ENCODE results near the gene EML2.
A peak's percentile ranks its signal among the peaks of the same experiment; 100 is the strongest.

Gene EML2

DNA sequence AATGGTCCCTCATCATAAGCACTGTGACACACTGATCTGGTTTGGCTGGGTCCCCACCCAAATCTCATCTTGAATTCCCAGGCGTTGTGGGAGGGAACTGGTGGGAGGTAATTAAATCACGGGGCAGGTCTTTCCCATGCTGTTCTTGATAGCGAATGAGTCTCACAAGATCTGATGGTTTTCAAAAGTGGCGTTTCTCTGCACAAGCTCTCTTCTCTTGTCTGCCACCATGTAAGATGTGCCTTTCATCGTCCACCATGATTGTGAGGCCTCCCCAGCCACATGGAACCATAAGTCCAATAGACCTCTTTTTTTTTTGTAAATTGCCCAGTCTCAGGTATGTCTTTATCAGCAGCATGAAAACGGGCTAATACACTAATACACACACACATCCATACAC, 30.2 kb downstream of the EML2 start:
- H3K4me3 ChIP-seq (ENCODE audit: low read length), result no peak overlapping the region
- H3K9me3 ChIP-seq (ENCODE audit: control insufficient read depth, low read depth, low read length), result no peaks in the 10 kb centered on the region
- no peaks in the 10 kb centered on the region for H3K27me3 ChIP-seq (ENCODE audit: control insufficient read depth, insufficient read depth, low read length)
- H3K27ac ChIP-seq (ENCODE audit: low read length), result no peak overlapping the region
- H3K9ac ChIP-seq (ENCODE audit: low read length), result no peak overlapping the region
- no peaks in the 10 kb centered on the region for H3K4me1 ChIP-seq (ENCODE audit: control insufficient read depth, low read depth, low read length)
- peaks cover 6% of the 10 kb centered on the region for H3K36me3 ChIP-seq (ENCODE audit: control insufficient read depth, low read depth, low read length)

DNA sequence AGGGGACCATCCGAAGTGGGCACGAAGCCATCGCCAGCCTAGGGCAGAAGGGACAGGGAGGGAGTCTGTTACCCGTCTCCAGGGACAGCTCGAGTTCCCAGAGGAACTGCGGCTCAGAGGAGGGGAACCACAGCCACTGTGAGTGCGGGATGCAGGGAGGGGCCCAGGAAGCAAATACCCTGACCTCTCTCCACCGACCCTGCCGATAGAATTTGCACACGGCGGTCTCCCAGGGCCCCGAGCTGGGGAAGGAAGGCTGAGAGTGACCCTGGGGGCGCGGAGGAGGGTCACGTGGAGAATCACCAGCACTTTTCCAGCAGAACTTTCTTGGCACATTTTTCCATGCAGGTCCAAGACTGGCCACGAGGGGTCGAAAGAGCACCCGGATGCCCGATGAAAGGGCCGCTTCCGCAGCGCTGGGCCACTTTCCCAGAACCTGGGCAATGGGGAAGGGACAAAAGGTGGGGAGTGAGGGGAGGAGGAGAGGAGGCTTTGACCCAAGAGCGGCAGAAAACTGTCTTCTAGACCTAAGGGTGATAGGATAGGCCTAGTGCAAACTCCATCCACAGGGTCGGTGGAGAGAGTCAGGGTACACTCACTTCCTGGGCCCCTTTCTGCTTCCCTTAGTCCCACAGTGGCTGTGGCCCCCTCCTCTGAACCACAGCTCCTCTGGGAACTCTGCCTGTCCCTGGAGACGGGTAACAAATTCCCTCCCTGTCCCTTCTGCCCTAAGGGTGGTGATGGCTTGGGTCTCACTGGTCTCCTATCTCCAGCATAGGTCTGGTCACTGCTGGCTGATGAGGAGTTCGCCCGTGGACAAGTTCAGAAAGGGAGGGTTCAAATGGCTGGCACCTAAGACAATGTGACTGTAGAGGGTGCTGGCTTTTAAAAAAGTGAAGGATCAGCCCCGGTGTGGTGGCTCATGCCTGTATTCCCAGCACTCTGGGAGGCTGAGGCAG, 31.8 kb downstream of the EML2 start:
- Histone ChIP-seq H3K9me3 (ENCODE audit: control insufficient read depth, low read depth, low read length) (no peaks in the 10 kb centered on the region), H3K4me1 (ENCODE audit: control insufficient read depth, low read depth, low read length) (no peaks in the 10 kb centered on the region), H3K27ac (ENCODE audit: low read length) (no peak overlapping the region), H3K27me3 (ENCODE audit: control insufficient read depth, insufficient read depth, low read length) (peaks cover 10% of the 10 kb centered on the region), H3K4me3 (ENCODE audit: low read length) (peak overlapping the region; percentile 67), H3K36me3 (ENCODE audit: control insufficient read depth, low read depth, low read length) (no peaks in the 10 kb centered on the region), H3K9ac (ENCODE audit: low read length) (peak overlapping the region; percentile 59)

DNA sequence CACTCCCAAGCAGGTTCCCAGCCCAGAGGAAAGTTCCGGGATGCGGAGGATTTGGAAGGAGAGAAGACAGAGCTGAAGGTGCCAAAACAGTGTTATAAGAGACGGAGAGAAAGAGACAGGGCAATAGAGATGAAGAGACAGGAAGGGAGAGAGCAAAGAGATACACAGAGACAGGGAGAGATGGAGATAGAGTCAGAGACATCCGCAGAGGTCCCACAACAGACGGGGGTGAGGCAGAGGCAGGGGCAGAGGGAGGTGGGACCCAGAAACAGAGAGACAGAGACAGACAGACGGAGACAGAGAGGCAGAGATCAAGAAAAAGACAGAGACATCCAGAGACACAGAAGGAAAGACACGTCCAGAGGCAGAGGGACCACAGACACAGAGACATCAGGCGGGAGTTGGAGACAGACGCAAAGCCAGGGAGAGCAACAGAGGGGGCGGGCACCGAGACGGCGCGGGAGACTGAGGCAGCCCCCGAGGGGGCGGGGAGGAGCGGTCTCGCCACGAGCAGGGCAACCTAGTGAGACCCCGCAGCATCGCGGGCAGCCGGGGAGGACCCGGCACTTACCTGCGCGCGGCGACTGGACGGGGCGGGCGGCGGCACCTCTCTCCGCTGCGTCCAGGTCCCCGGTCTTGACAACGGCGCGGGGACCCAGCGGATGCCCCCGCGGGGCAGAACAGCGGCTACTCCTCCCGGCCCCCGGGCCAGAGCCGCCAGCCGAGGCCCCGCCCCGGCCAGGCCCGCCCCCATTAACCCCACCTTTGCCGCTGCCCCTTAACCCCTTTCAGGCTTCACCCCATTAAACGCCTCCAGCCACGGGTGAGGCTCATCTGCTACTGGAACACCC, 37.4 kb downstream of the EML2 start, which contains the start of gene GPR4:
GPR4 (minus strand) TSS at position 689 of the 851 bp plus-strand sequence. CDS start 10,346 bp downstream, outside the sequence.
- no peaks in the 10 kb centered on the region for H3K9me3 ChIP-seq (ENCODE audit: control insufficient read depth, low read depth, low read length)
- peaks cover 25% of the 10 kb centered on the region for H3K4me1 ChIP-seq (ENCODE audit: control insufficient read depth, low read depth, low read length)
- no peak within 1 kb of the TSS for H3K9ac ChIP-seq (ENCODE audit: low read length)
- peak within 1 kb of the TSS; percentile 31 for H3K4me3 ChIP-seq (ENCODE audit: low read length)
- no peaks in the 10 kb centered on the region for H3K36me3 ChIP-seq (ENCODE audit: control insufficient read depth, low read depth, low read length)
- peaks cover 65% of the 10 kb centered on the region for H3K27me3 ChIP-seq (ENCODE audit: control insufficient read depth, insufficient read depth, low read length)
- H3K27ac ChIP-seq (ENCODE audit: low read length), result no peak within 1 kb of the TSS

DNA sequence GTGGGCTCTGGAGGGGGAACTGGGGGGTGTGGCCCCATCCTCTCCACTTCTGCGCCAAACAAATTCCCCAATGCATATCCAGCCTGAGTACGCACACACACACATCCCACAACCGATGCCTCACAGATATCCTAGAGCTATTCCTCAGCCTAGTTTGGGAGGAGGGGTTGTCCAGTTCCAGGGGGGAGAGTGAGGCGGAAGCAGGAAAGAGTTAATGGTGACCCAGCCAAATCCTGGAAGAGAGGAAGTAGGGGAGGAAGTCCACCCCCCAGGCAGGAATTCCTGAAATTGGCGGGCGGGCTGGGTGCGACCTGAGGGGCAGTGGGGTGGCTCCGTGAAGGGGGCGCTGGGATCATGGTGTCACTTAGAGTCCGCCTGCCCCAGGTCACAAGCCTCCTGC, 38.1 kb downstream of the EML2 start:
- no peak overlapping the region for H3K4me3 ChIP-seq (ENCODE audit: low read length)
- H3K9me3 ChIP-seq (ENCODE audit: control insufficient read depth, low read depth, low read length), result no peaks in the 10 kb centered on the region
- H3K36me3 ChIP-seq (ENCODE audit: control insufficient read depth, low read depth, low read length), result no peaks in the 10 kb centered on the region
- H3K27ac ChIP-seq (ENCODE audit: low read length), result no peak overlapping the region
- no peak overlapping the region for H3K9ac ChIP-seq (ENCODE audit: low read length)
- H3K4me1 ChIP-seq (ENCODE audit: control insufficient read depth, low read depth, low read length), result peaks cover 25% of the 10 kb centered on the region
- peaks cover 72% of the 10 kb centered on the region for H3K27me3 ChIP-seq (ENCODE audit: control insufficient read depth, insufficient read depth, low read length)

DNA sequence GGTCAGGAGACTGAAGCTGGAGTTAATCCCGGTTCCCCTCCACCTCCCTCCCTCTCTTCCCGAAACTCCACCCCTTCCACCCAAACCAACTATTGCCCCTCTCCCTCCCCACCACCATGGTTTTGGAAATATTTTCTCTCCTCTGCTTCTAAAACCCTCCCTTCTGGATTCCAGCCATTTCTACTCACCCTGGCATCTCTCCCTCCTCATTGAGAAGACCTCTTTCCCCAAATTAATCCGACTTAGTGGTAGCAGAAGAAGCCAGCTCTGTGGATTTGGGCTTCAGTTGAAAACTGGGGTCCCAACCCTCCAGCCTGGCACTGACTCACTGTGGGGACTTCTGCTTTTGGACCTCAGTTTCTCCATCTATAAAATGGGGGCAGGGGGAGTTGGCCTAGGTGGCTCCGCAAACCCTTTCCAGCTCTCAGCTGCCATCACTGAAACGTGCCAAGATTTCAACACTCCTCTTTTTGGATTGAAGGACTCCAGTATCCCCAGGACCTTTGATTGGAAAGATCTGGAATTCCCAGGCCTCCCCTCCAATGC, 38.8 kb downstream of the EML2 start:
- Histone ChIP-seq H3K27ac (ENCODE audit: low read length) (no peak overlapping the region), H3K4me3 (ENCODE audit: low read length) (peak overlapping the region; percentile 17), H3K36me3 (ENCODE audit: control insufficient read depth, low read depth, low read length) (no peaks in the 10 kb centered on the region), H3K9me3 (ENCODE audit: control insufficient read depth, low read depth, low read length) (no peaks in the 10 kb centered on the region), H3K27me3 (ENCODE audit: control insufficient read depth, insufficient read depth, low read length) (peaks cover 72% of the 10 kb centered on the region), H3K4me1 (ENCODE audit: control insufficient read depth, low read depth, low read length) (peaks cover 25% of the 10 kb centered on the region), H3K9ac (ENCODE audit: low read length) (no peak overlapping the region)

DNA sequence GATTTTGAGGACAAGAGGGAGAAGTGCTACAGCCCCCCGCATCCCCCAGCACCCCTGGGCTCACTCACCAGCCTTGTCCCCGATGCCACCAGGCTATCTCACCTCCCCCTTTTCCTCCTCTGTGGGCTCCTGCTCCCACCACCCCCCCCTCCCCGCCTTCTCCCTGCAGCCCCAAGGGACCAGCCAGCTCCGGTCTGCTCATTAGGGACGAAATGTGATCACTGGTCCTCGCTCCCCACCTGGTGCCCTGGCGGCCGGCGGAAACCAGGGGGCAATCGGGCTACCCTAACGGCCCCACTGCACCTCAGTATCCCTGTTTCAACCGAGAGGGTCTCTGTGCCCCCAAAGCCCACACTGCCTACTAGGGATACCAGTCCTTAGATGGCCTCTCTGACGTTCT, 39.9 kb downstream of the EML2 start:
- H3K4me1 ChIP-seq (ENCODE audit: control insufficient read depth, low read depth, low read length), result peaks cover 25% of the 10 kb centered on the region
- H3K9me3 ChIP-seq (ENCODE audit: control insufficient read depth, low read depth, low read length), result no peaks in the 10 kb centered on the region
- H3K27ac ChIP-seq (ENCODE audit: low read length), result no peak overlapping the region
- no peaks in the 10 kb centered on the region for H3K36me3 ChIP-seq (ENCODE audit: control insufficient read depth, low read depth, low read length)
- peaks cover 72% of the 10 kb centered on the region for H3K27me3 ChIP-seq (ENCODE audit: control insufficient read depth, insufficient read depth, low read length)
- peak overlapping the region; percentile 72 for H3K4me3 ChIP-seq (ENCODE audit: low read length)
- no peak overlapping the region for H3K9ac ChIP-seq (ENCODE audit: low read length)

DNA sequence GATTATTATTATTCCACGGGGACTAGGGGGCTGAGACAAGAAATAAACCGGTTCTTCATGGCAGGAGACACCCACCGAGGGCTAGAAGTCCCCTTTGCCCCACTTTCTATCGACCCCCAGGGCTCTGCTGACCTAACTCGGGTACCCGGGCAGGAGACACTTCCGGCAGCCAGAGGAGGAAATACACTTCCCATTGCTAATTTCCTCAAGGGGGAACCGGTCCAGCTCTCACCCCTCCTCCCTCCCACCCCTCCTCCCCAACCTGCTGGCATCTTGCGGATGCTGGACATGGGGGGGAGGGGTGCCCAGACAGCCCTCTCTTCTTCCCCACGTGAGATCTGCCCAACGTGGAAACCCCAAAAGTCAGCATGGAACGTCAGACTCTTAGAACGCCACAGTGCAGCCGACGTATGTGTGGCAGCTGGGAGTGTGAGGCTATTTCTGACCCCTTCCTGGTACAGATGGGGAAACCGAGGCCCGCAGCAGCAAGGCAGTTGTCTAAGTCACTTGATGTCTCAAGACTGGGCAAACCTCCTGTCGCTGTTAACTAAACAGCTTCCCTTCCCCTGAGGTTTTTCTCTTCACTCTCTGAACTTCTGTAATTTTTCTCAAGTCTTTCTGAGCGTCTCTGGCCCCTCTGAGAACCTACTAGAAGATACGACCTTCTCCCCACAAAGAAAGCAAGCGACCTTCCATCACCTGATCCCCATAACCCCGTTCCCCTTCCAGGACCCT, 40.8 kb downstream of the EML2 start:
- no peak overlapping the region for H3K27ac ChIP-seq (ENCODE audit: low read length)
- H3K4me3 ChIP-seq (ENCODE audit: low read length), result peak overlapping the region; percentile 72
- no peak overlapping the region for H3K9ac ChIP-seq (ENCODE audit: low read length)
- H3K27me3 ChIP-seq (ENCODE audit: control insufficient read depth, insufficient read depth, low read length), result peaks cover 72% of the 10 kb centered on the region
- no peaks in the 10 kb centered on the region for H3K36me3 ChIP-seq (ENCODE audit: control insufficient read depth, low read depth, low read length)
- H3K4me1 ChIP-seq (ENCODE audit: control insufficient read depth, low read depth, low read length), result peaks cover 25% of the 10 kb centered on the region
- no peaks in the 10 kb centered on the region for H3K9me3 ChIP-seq (ENCODE audit: control insufficient read depth, low read depth, low read length)

DNA sequence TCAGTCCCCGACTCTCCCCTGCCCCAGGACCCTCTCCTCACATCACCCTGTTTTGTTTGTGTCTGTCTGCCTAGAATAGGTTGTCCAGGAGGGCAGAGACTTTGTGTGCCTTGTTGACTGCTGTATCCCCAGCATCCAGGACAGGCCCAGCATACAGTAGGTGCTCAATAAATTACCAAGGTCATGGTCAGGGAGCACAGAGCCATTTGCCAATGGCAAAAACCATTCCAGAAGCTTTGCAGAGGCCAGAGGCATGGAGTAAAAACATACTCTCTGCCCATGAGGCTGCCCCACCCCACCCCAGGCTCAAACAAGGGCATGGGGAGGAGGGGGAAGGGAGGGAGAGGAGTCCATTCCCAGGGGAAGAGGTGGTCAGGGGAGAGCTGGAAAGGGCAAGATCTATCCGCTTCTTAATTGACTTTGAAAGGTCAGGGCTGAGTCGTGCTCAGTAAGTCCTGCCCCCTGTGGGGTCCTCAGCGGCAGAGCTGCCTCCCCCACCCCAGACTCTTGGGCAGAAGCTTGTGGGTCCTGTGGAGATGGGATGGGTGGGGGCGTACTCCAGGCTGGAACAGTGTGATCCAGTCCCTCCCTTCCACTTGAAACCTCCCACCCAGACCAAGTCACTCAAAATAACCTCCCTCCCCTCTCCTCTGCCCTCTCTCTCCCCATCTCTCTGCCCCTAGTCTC, 41.6 kb downstream of the EML2 start:
- Histone ChIP-seq H3K4me1 (ENCODE audit: control insufficient read depth, low read depth, low read length) (peaks cover 25% of the 10 kb centered on the region), H3K4me3 (ENCODE audit: low read length) (peak overlapping the region; percentile 72), H3K27ac (ENCODE audit: low read length) (no peak overlapping the region), H3K9me3 (ENCODE audit: control insufficient read depth, low read depth, low read length) (no peaks in the 10 kb centered on the region), H3K27me3 (ENCODE audit: control insufficient read depth, insufficient read depth, low read length) (peaks cover 68% of the 10 kb centered on the region), H3K9ac (ENCODE audit: low read length) (no peak overlapping the region), H3K36me3 (ENCODE audit: control insufficient read depth, low read depth, low read length) (no peaks in the 10 kb centered on the region)

DNA sequence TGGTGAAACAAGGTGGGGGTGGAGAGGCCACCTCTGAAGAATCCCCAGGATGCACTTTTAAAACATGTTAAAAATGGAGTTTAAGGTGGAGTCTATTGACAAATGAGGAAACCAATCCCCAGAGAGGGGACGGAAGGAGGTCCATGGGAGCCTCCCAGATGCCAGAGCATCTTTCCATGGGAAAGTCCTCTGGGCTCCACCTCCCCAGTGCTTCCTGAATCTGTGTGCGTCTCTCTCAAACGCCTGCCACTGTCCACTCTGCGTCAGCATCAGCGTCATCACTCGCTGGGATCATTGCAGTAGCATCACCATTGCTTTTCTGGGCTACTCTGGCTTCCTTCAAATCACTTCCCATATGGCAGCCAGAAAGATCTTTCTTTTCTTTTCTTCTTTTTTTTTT, 43.4 kb downstream of the EML2 start:
- H3K4me3 ChIP-seq (ENCODE audit: low read length), result no peak overlapping the region
- no peak overlapping the region for H3K9ac ChIP-seq (ENCODE audit: low read length)
- no peaks in the 10 kb centered on the region for H3K9me3 ChIP-seq (ENCODE audit: control insufficient read depth, low read depth, low read length)
- H3K27me3 ChIP-seq (ENCODE audit: control insufficient read depth, insufficient read depth, low read length), result peaks cover 67% of the 10 kb centered on the region
- H3K27ac ChIP-seq (ENCODE audit: low read length), result no peak overlapping the region
- H3K36me3 ChIP-seq (ENCODE audit: control insufficient read depth, low read depth, low read length), result no peaks in the 10 kb centered on the region
- peaks cover 25% of the 10 kb centered on the region for H3K4me1 ChIP-seq (ENCODE audit: control insufficient read depth, low read depth, low read length)

DNA sequence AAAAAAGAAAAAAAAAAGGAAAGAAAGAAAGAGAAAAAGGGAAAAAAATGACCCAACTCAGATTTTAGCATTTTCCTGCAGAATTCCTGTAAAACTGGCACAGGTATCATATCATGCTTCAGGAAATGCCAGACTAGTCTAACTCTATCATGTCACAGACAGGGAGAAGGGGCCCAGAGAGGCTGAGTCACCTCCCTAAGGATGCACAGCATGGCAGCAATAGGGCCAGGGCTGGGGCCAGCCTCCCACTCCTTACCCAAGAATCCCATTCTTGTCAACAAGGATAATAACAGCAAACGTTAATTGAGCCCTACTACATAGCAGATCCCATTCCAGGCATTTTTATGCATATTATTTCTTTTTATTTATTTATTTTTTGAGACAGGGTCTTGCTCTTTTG, 45.7 kb downstream of the EML2 start:
- Histone ChIP-seq H3K27ac (ENCODE audit: low read length) (no peak overlapping the region), H3K9ac (ENCODE audit: low read length) (no peak overlapping the region), H3K4me1 (ENCODE audit: control insufficient read depth, low read depth, low read length) (peaks cover 10% of the 10 kb centered on the region), H3K9me3 (ENCODE audit: control insufficient read depth, low read depth, low read length) (no peaks in the 10 kb centered on the region), H3K36me3 (ENCODE audit: control insufficient read depth, low read depth, low read length) (no peaks in the 10 kb centered on the region), H3K27me3 (ENCODE audit: control insufficient read depth, insufficient read depth, low read length) (peaks cover 57% of the 10 kb centered on the region), H3K4me3 (ENCODE audit: low read length) (no peak overlapping the region)
